ENCODE results near the gene RNF167.

The RNF167 gene

DNA sequence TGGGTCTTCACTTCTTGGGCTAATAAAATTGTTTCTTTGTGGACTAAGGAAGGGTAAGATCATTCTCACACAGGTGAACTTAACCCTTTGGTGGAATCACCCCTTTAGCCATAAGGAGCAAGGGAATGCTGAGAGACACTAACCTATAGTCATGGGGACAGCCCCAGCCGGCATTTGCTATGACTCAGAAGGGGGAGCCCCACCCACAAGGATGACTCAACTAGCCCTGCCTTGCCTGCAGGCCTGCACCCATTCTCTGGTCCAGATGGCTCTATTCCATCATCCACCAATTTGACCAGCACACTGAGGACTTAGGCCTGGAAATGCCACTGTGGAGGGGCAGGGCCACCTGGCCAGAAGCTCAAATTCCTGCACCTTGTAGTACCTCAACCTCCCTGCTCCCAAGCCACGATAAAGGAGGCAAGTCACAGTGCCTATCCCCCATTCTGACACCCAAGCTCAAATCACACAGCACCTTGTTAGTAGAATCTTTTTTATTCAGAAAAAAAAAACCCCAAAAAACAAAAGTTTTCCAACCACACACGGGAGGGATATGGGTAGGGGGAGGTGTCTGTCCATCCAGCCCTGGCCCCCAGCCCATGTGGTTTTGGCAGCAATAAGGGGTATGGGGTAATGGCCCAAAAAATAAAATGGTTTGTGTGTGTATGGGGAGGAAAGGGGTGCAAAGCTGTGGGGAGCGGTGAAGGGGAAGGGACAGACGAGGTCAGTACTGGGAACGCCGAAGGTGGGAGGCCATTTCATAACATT is 5.3 kb downstream of the RNF167 start:
- peaks cover 14% of the 10 kb centered on the region for H3K27me3 ChIP-seq (ENCODE audit: insufficient read depth, low read length, poor library complexity, severe bottlenecking)
- H3K9me3 ChIP-seq (ENCODE audit: insufficient read depth, low read depth, low read length) = no peaks in the 10 kb centered on the region
- TF ChIP-seq, protein P1, sequence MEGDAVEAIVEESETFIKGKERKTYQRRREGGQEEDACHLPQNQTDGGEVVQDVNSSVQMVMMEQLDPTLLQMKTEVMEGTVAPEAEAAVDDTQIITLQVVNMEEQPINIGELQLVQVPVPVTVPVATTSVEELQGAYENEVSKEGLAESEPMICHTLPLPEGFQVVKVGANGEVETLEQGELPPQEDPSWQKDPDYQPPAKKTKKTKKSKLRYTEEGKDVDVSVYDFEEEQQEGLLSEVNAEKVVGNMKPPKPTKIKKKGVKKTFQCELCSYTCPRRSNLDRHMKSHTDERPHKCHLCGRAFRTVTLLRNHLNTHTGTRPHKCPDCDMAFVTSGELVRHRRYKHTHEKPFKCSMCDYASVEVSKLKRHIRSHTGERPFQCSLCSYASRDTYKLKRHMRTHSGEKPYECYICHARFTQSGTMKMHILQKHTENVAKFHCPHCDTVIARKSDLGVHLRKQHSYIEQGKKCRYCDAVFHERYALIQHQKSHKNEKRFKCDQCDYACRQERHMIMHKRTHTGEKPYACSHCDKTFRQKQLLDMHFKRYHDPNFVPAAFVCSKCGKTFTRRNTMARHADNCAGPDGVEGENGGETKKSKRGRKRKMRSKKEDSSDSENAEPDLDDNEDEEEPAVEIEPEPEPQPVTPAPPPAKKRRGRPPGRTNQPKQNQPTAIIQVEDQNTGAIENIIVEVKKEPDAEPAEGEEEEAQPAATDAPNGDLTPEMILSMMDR (conservative IDR thresholded peaks at IDR 0.05; ENCODE audit: low read length) = no peak
- TF ChIP-seq EZH2phosphoT487 (IDR thresholded peaks at IDR 0.05; ENCODE audit: borderline replicate concordance) = no peak
- H3K4me2 ChIP-seq (ENCODE audit: low read depth, low read length, poor library complexity, severe bottlenecking) = peak overlapping the region; percentile 96
- no peaks in the 10 kb centered on the region for H3K9me2 ChIP-seq (replicated peaks; ENCODE audit: low read depth, low read length)
- peaks cover 55% of the 10 kb centered on the region for H3K4me1 ChIP-seq (ENCODE audit: insufficient read depth, low read length, poor library complexity, severe bottlenecking)
- H3K79me2 ChIP-seq (ENCODE audit: insufficient read depth, low read length) = peaks cover 83% of the 10 kb centered on the region
- peaks cover 76% of the 10 kb centered on the region for H4K20me1 ChIP-seq (ENCODE audit: insufficient read depth, low read length, poor library complexity, severe bottlenecking)
- no peak overlapping the region for H2AFZ ChIP-seq (ENCODE audit: low read length)
- H3K4me3 ChIP-seq (ENCODE audit: low read length, poor library complexity, severe bottlenecking) = peak overlapping the region; percentile 90
- peak overlapping the region; percentile 99 for H3K9ac ChIP-seq (ENCODE audit: low read depth, low read length, poor library complexity, severe bottlenecking)
- H3F3A ChIP-seq (ENCODE audit: low read depth) = peaks cover 49% of the 10 kb centered on the region
- H3K36me3 ChIP-seq (ENCODE audit: insufficient read depth, low read length) = peaks cover 47% of the 10 kb centered on the region

DNA sequence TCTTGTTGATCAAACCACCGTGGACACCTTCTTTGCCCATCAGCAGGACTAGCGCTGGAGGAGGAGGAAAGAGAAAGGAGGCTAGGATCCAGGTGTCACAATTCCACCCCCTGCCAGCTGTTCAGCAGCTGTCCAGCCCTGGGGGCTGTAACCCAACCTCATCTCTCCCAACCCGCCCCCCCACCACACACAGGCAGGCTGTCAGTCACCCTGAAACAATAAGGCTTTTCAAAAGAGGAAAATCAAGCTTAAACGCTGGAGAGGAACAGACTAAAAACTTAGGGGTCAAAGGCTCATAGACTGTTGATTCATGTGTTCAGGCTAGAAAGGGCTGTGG is 5.8 kb downstream of the RNF167 start:
- TF ChIP-seq, protein P1 (conservative IDR thresholded peaks at IDR 0.05; ENCODE audit: low read length) = no peak
- TF ChIP-seq EZH2phosphoT487 (IDR thresholded peaks at IDR 0.05; ENCODE audit: borderline replicate concordance) = no peak
- Histone ChIP-seq H3K79me2 (ENCODE audit: insufficient read depth, low read length) (peaks cover 84% of the 10 kb centered on the region), H4K20me1 (ENCODE audit: insufficient read depth, low read length, poor library complexity, severe bottlenecking) (peaks cover 71% of the 10 kb centered on the region)

DNA sequence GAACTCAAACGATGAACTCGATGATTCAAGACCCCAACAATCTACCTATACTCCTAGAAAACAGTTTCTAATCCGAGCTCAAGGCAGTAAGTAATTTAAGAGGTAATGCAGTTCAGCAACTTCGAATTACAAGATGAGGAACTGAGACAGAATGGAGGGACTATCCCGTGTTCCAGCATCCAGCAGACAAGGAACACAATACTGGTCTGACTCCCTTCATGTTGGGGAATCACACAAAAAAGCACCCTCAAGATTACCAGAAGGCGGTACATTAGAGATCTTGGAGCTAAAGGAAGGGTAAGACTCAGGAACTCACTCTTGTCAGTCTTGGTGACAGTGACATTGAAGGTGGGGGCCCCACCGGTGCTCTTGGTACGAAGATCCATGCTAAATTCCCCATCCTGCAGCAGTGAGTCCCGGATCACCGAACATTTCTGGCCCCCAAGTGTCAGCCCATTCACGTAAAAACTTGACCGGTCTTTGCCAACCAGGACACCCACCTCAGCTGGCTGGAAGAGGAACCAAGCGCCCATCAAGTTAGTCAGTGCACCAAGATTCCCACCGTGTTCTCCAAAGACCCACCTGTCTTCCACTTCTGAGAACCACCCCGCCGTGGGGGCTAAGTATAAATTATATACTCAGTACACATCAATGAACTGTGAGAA is 6.4 kb downstream of the RNF167 start:
- Histone ChIP-seq H3K36me3 (ENCODE audit: insufficient read depth, low read length) (peaks cover 47% of the 10 kb centered on the region), H3K79me2 (ENCODE audit: insufficient read depth, low read length) (peaks cover 84% of the 10 kb centered on the region), H3K27me3 (ENCODE audit: insufficient read depth, low read length, poor library complexity, severe bottlenecking) (peaks cover 14% of the 10 kb centered on the region), H3K4me1 (ENCODE audit: insufficient read depth, low read length, poor library complexity, severe bottlenecking) (peaks cover 58% of the 10 kb centered on the region), H3K9me2 (replicated peaks; ENCODE audit: low read depth, low read length) (no peaks in the 10 kb centered on the region), H3K9ac (ENCODE audit: low read depth, low read length, poor library complexity, severe bottlenecking) (peak overlapping the region; percentile 99), H3K4me2 (ENCODE audit: low read depth, low read length, poor library complexity, severe bottlenecking) (peak overlapping the region; percentile 96), H3K9me3 (ENCODE audit: insufficient read depth, low read depth, low read length) (no peaks in the 10 kb centered on the region), H3K4me3 (ENCODE audit: low read length, poor library complexity, severe bottlenecking) (peak overlapping the region; percentile 90), H4K20me1 (ENCODE audit: insufficient read depth, low read length, poor library complexity, severe bottlenecking) (peaks cover 65% of the 10 kb centered on the region), H2AFZ (ENCODE audit: low read length) (no peak overlapping the region), H3F3A (ENCODE audit: low read depth) (peaks cover 44% of the 10 kb centered on the region)
- no peak for TF ChIP-seq EZH2phosphoT487 (IDR thresholded peaks at IDR 0.05; ENCODE audit: borderline replicate concordance)
- TF ChIP-seq, protein P1 (conservative IDR thresholded peaks at IDR 0.05; ENCODE audit: low read length) = no peak

More for the DNA sequence above, 5.8 kb downstream of the RNF167 start:
- H3K9ac ChIP-seq (ENCODE audit: low read depth, low read length, poor library complexity, severe bottlenecking) = peak overlapping the region; percentile 99
- peak overlapping the region; percentile 90 for H3K4me3 ChIP-seq (ENCODE audit: low read length, poor library complexity, severe bottlenecking)
- H3K27me3 ChIP-seq (ENCODE audit: insufficient read depth, low read length, poor library complexity, severe bottlenecking) = peaks cover 14% of the 10 kb centered on the region
- H3K9me3 ChIP-seq (ENCODE audit: insufficient read depth, low read depth, low read length) = no peaks in the 10 kb centered on the region
- no peaks in the 10 kb centered on the region for H3K9me2 ChIP-seq (replicated peaks; ENCODE audit: low read depth, low read length)
- H3F3A ChIP-seq (ENCODE audit: low read depth) = peaks cover 44% of the 10 kb centered on the region
- peaks cover 58% of the 10 kb centered on the region for H3K4me1 ChIP-seq (ENCODE audit: insufficient read depth, low read length, poor library complexity, severe bottlenecking)
- peaks cover 47% of the 10 kb centered on the region for H3K36me3 ChIP-seq (ENCODE audit: insufficient read depth, low read length)
- H3K4me2 ChIP-seq (ENCODE audit: low read depth, low read length, poor library complexity, severe bottlenecking) = peak overlapping the region; percentile 96
- no peak overlapping the region for H2AFZ ChIP-seq (ENCODE audit: low read length)

All from Loucy (cell line).